Activated T-cell treated with anti-CD3 and anti-CD28 coated beads, Interleukin-2, amount 50 U/mL, for 4 hours (primary cell): ENCODE data around the gene TYW5. TPM values are rescaled to one million over a fixed set of nuclear protein-coding genes. Genes with fewer than 3 reads are reported as not detected.

Experiments
- ATAC-seq, 2 donors: fragments of 200-7000 bp; cut with Tn5 transposase; one replicate each; pipeline ENCODE4 v1.10.0; 2021
- DNase-seq: peaks from one replicate; pipeline ENCODE4 v3.0.0-alpha.2; 2020
- H3K27me3 Mint-ChIP-seq: one replicate; pipeline ENCODE4 v1.8.0; 2021; ENCODE audit warnings: low read depth, mixed read lengths
- H3K36me3 Mint-ChIP-seq: one replicate; pipeline ENCODE4 v1.8.0; 2022; ENCODE audit warnings: mixed read lengths; ENCODE audit not compliant: insufficient read depth
- H3K4me1 Mint-ChIP-seq: one replicate; pipeline ENCODE4 v1.8.0; 2021; ENCODE audit warnings: low read depth, mixed read lengths
- H3K4me3 Mint-ChIP-seq: one replicate; pipeline ENCODE4 v1.8.0; 2021; ENCODE audit warnings: mild to moderate bottlenecking, moderate library complexity, mixed read lengths
- H3K9me3 Mint-ChIP-seq: one replicate; pipeline ENCODE4 v1.8.0; 2021; ENCODE audit warnings: mixed read lengths
- total RNA-seq, 3 donors: library from RNA; stranded (reverse); gene quantifications; one replicate each; pipeline ENCODE4 v1.2.1, GENCODE V29; 2021

Gene TYW5
- total RNA-seq, 3 donors from 2014 or later: 8.5 to 9.8 (median 9.7) TPM

DNA sequence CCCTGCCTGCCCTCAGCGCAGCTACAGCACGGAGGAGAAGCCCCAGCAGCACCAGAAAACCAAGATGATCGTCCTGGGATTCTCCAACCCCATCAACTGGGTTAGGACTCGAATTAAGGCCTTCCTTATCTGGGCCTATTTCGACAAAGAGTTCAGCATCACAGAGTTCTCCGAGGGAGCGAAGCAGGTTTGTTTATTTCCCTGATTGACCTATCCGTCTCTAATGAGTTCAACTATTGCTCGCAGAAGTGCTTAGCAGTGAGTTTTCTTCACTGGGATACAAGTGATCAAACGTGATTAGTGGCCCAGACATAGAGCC lies 730 bp upstream of the TYW5 start:
- H3K36me3 Mint-ChIP-seq: peaks cover 14% of the 10 kb centered on the region
- H3K27me3 Mint-ChIP-seq: no peaks in the 10 kb centered on the region
- no peak for DNase-seq
- ATAC-seq: no peak
- peak overlapping the region; percentile 100 for H3K4me3 Mint-ChIP-seq
- no peaks in the 10 kb centered on the region for H3K9me3 Mint-ChIP-seq
- H3K4me1 Mint-ChIP-seq: peaks cover 50% of the 10 kb centered on the region

DNA sequence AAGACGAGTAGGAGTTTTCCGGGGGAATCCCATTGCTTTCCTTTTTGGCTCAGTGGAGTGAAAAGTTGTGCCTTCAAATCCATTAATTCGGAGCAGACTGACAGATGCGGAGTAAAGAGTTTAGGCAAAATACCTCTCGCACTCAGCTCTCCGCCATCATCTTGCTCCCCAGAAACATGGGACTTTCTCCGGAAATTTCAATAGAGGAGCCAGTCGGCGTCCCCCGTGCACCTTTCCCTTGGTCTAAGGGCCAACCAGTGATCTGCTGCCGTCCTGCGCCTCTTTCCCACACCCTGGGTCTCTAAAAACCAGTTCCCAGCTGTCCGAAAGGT lies 318 bp downstream of the TYW5 start:
- H3K9me3 Mint-ChIP-seq: no peaks in the 10 kb centered on the region
- peaks cover 56% of the 10 kb centered on the region for H3K4me1 Mint-ChIP-seq
- H3K4me3 Mint-ChIP-seq: peak overlapping the region; percentile 100
- no peaks in the 10 kb centered on the region for H3K27me3 Mint-ChIP-seq
- peaks cover 17% of the 10 kb centered on the region for H3K36me3 Mint-ChIP-seq
- peak; percentile 55 to 68 for ATAC-seq
- DNase-seq: no peak

DNA sequence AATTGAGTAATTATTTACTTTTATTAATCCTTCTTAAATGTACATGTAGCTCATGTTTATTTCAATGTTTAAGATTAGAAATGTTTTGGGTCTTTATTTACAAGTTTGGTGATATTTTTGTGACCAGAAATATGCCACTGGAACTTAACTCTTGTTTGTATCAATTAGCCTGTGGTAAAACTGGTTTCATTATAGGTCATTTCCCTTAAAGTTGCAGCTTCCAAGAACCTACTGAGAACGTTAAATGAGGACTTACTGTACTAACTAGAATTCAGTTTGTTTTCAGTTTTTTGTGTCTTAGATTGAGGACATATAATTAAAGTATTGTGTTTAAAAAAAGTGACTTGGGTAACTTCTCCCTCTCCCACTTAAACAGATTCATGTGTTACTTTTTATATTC lies 4.3 kb downstream of the TYW5 start:
- Mint-ChIP-seq H3K4me1 (peaks cover 49% of the 10 kb centered on the region), H3K36me3 (peaks cover 18% of the 10 kb centered on the region), H3K9me3 (no peaks in the 10 kb centered on the region), H3K4me3 (no peak overlapping the region), H3K27me3 (no peaks in the 10 kb centered on the region)
- DNase-seq (no peak), ATAC-seq (no peak)

DNA sequence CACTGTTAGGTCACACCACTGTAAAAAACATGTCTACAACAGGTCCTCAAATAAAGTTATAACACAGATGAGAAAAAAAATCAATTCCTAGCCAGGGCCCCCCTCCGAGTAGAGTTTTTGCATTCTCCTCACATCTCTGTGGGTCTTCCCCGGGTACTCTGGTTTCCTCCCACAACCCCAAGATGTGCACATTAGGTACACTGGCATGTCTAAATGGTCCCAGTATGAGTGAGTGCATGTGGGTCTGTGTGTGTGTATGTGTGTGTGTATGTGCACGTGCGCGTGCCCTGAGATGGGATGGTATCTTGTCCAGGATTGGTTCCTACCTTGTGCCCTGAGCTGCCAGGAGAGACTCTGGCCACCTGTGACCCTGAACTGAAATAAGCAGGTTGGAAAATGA lies 4.9 kb downstream of the TYW5 start:
- Mint-ChIP-seq H3K9me3 (no peaks in the 10 kb centered on the region), H3K36me3 (peaks cover 18% of the 10 kb centered on the region), H3K27me3 (no peaks in the 10 kb centered on the region), H3K4me3 (no peak overlapping the region), H3K4me1 (peaks cover 49% of the 10 kb centered on the region)
- no peak for ATAC-seq
- no peak for DNase-seq

DNA sequence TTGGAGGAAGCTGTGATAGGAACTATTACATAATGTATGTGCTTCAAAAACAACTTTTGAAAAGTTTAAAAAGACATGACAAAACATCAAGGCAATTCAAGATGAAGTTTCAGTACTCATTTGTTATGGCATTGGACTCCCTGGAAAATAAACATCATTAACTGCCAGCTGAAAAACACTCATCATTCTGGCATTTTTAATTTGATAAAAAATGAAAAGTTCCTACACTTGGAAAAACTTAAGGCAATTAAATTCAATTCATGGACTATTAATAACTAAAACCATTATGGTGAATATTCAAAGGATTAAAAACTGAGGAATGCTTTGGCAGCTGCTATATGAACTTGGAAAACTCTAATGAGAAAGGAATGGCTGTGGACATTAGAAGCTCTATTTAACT lies 8.5 kb downstream of the TYW5 start:
- no peak overlapping the region for H3K4me3 Mint-ChIP-seq
- H3K4me1 Mint-ChIP-seq: peaks cover 28% of the 10 kb centered on the region
- no peaks in the 10 kb centered on the region for H3K27me3 Mint-ChIP-seq
- no peaks in the 10 kb centered on the region for H3K9me3 Mint-ChIP-seq
- peaks cover 34% of the 10 kb centered on the region for H3K36me3 Mint-ChIP-seq
- no peak for DNase-seq
- no peak for ATAC-seq

DNA sequence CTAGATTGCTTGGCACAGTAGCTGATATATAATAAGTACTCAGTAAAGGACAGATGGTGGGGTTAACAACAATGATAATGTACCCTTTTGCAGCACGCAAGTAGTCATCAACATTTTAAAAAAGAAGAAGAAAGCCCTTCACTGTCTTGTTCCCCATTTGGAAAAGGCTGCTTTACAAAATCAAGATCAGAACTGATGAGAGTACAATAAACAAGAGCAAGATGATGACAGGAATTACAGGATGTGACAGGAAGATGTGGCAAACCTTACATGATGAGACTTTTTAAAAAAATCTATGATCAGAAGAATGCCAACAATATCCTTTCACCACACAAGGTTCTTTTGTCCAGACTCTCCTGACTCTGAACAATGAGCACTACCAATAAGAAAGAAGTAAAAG lies 9.1 kb downstream of the TYW5 start:
- Mint-ChIP-seq H3K27me3 (no peaks in the 10 kb centered on the region), H3K36me3 (peaks cover 36% of the 10 kb centered on the region), H3K9me3 (no peaks in the 10 kb centered on the region), H3K4me1 (peaks cover 25% of the 10 kb centered on the region), H3K4me3 (no peak overlapping the region)
- DNase-seq (no peak), ATAC-seq (no peak)

DNA sequence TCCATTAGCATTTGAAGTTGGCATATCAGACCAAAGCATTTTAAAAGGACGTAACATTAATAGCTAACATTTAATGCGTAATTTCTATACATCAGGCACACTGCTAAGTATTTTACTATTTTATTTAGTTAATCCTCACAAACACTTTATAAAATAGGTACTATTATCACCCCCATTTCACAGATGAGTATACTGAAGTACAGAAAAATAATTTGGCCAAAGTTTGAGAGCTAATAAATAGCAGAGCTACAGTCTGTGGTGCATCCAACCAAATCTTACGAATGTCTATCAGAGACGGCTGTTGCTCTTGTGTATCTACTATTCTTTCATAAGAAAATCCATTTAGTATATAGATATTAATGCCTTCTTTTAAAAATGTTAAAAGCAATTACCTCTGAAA lies 11.9 kb downstream of the TYW5 start:
- DNase-seq (no peak), ATAC-seq (no peak)
- H3K4me1 Mint-ChIP-seq: peaks cover 16% of the 10 kb centered on the region
- H3K4me3 Mint-ChIP-seq: no peak overlapping the region
- H3K27me3 Mint-ChIP-seq: no peaks in the 10 kb centered on the region
- H3K9me3 Mint-ChIP-seq: no peaks in the 10 kb centered on the region
- peaks cover 33% of the 10 kb centered on the region for H3K36me3 Mint-ChIP-seq

DNA sequence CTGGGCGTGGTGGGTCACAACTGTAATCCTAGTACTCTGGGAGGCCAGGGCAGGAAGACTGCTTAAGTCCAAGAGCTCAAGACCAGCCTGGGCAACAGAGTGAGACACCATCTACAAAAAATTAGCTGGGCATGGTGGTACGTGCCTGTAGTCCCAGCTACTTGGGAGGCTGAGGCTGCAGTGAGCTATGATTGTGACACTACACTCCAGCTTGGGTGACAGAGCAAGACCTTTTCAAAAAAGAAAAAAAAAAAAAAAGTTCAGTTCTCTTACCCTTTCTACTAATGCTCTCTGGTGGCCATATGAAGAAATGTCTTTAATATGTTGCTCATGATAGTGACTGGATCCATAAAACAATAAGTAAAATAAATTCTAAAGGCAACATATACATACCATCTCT lies 14.9 kb downstream of the TYW5 start:
- H3K36me3 Mint-ChIP-seq: peaks cover 30% of the 10 kb centered on the region
- peak in 1 of 2 donors; percentile 28 for ATAC-seq
- no peaks in the 10 kb centered on the region for H3K27me3 Mint-ChIP-seq
- no peak for DNase-seq
- no peak overlapping the region for H3K4me3 Mint-ChIP-seq
- no peaks in the 10 kb centered on the region for H3K9me3 Mint-ChIP-seq
- peaks cover 5% of the 10 kb centered on the region for H3K4me1 Mint-ChIP-seq

DNA sequence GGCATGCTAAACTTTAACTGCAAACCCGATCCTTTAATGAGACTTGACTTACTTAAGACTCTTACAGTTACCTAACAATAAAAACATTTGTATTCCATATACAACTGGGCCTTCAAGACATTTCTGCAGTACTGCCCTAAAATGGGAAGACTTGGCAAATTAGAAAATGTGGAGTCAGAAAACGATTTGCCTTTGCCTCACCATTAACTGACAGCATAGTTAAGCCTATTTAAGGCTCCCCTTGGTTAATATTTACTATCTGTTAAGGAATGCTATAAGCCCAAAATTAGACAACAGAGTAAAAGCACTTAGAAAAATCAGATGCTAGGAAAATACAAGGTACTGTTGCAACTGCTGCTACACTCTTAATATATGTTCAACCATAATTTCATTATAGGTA lies 18.7 kb downstream of the TYW5 start:
- no peak for DNase-seq
- ATAC-seq: no peak
- Mint-ChIP-seq H3K36me3 (peaks cover 19% of the 10 kb centered on the region), H3K9me3 (no peaks in the 10 kb centered on the region), H3K27me3 (no peaks in the 10 kb centered on the region), H3K4me3 (no peak overlapping the region), H3K4me1 (no peaks in the 10 kb centered on the region)

DNA sequence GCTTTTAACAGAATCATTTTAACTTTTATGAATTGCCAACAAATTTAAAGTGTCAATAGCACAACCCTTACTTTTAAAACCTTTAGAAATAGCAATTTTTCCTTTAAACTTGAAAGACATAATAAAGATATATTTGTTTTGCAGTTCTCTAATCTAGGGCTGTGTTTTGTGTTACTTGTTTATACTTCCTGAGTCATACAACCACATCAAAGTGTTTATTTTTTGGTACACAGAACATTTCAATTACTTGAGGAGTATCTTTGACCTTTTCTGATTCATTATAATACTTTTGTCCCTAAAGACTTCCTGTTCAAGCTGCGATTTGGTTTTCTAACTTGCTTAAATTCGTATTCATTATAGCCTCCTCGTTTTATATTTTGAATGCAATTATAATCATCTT lies 21.8 kb downstream of the TYW5 start:
- H3K9me3 Mint-ChIP-seq: no peaks in the 10 kb centered on the region
- DNase-seq (no peak), ATAC-seq (no peak)
- peaks cover 2% of the 10 kb centered on the region for H3K4me1 Mint-ChIP-seq
- H3K36me3 Mint-ChIP-seq: peaks cover 24% of the 10 kb centered on the region
- no peaks in the 10 kb centered on the region for H3K27me3 Mint-ChIP-seq
- no peak overlapping the region for H3K4me3 Mint-ChIP-seq

DNA sequence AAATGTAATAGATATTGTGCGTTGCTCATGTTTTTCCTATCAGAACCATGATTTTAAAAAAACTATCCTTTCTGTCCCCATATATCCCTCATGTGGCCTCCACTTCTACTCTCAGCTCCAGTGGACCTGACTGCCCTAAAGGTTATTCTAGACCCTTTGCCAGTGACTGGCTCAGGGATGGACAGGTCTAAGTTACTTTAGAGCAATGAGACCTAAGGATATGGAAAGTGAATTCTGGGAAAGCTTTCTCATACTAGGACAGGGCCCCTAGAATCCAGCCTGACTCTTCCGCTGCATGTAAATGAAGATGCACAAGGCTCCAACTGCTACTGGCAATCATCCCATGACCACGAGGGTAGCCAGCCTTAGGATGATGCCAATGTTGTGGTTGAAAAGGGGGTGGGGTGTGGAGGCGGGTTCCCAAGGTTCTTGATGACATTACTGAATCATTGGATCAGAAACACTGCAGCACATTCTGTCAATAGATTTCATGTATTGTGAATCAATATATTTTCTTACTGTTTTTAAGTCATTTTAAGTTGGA lies 22.9 kb downstream of the TYW5 start:
- H3K4me1 Mint-ChIP-seq: peaks cover 2% of the 10 kb centered on the region
- no peaks in the 10 kb centered on the region for H3K27me3 Mint-ChIP-seq
- peaks cover 23% of the 10 kb centered on the region for H3K36me3 Mint-ChIP-seq
- H3K9me3 Mint-ChIP-seq: no peaks in the 10 kb centered on the region
- DNase-seq: no peak
- ATAC-seq: no peak
- H3K4me3 Mint-ChIP-seq: no peak overlapping the region

DNA sequence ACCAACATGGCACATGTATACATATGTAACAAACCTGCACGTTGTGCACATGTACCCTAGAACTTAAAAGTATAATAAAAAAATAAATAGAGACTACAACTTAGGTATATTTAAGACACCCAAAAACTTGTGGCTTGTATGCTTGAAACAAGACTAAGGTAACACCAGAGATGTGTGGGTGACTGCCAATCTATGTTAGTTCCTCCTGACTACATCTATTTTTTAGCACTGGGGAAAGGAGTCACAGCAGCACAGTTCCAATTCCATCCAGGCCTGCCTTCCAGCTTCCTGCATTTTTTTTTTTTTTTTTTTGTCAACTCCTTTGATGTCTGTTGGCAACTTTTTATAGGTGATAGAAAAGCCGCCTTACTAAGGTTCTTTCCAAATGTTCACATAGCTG lies 26.0 kb downstream of the TYW5 start:
- no peak overlapping the region for H3K4me3 Mint-ChIP-seq

DNA sequence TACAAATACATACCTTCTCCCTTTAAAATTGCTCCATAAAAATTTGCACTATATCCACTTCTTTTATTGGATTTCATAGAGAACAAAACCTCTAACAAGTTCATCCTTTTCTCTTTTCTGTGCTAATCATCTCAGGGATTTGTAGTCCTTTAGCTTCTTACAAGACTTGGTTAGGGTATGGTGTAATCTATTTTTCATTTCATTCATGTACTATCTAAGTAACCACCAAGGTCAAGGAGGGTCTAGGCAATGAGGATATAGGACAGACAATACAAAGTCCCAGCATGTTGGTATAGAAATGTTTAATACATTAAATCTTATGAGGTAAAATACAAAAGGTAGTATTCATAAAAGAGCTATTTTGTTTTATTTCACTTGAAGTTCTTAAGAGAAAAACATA lies 26.7 kb downstream of the TYW5 start:
- H3K4me1 Mint-ChIP-seq: peaks cover 7% of the 10 kb centered on the region
- no peaks in the 10 kb centered on the region for H3K27me3 Mint-ChIP-seq
- no peaks in the 10 kb centered on the region for H3K9me3 Mint-ChIP-seq
- DNase-seq: no peak
- ATAC-seq: no peak
- H3K4me3 Mint-ChIP-seq: no peak overlapping the region
- peaks cover 27% of the 10 kb centered on the region for H3K36me3 Mint-ChIP-seq

More for the DNA sequence above, 26.0 kb downstream of the TYW5 start:
- ATAC-seq: no peak
- DNase-seq: no peak
- Mint-ChIP-seq H3K4me1 (peaks cover 2% of the 10 kb centered on the region), H3K36me3 (peaks cover 28% of the 10 kb centered on the region), H3K27me3 (no peaks in the 10 kb centered on the region), H3K9me3 (no peaks in the 10 kb centered on the region)

DNA sequence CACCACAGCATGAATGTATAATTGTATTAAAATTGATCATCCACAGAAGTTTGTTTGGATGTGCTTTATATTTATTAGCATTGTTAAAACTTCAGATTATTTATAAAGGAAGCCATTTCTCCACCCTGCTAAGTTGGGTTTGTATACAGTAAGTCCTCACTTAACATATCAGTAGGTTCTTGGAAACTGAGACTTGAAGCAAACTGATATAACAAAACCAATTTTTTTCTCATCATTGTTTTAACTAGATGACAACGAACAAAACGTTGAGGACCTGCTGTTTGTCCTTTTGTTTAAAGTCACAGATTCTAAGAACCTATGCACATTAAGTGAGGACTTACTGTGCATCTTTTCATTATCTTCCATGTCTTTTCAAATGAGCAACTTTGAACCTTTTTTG lies 27.1 kb downstream of the TYW5 start:
- ATAC-seq (no peak), DNase-seq (no peak)
- Mint-ChIP-seq H3K27me3 (no peaks in the 10 kb centered on the region), H3K36me3 (peaks cover 27% of the 10 kb centered on the region), H3K4me3 (no peak overlapping the region), H3K4me1 (peaks cover 8% of the 10 kb centered on the region), H3K9me3 (no peaks in the 10 kb centered on the region)

DNA sequence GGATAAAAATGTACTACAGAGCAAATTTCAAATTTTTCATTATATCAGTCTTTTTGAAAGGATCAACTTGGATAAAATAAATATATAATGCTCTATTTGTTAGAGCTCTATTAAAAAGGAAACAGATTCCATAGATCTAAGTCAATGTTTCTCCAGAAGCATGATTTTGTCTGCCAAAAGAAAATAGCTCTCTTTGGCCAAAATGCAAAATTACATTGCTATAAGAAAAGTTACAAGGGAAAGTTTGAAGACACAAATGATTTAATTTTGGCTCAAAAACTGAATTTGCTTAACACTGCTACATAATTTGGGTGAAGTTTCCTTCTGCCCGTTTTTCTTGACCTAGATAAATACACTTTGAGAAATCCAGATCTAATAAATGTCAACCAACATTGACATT lies 28.5 kb downstream of the TYW5 start:
- no peak for DNase-seq
- ATAC-seq: no peak
- Mint-ChIP-seq H3K4me3 (no peak overlapping the region), H3K27me3 (no peaks in the 10 kb centered on the region), H3K36me3 (peaks cover 27% of the 10 kb centered on the region), H3K9me3 (no peaks in the 10 kb centered on the region), H3K4me1 (peaks cover 10% of the 10 kb centered on the region)

DNA sequence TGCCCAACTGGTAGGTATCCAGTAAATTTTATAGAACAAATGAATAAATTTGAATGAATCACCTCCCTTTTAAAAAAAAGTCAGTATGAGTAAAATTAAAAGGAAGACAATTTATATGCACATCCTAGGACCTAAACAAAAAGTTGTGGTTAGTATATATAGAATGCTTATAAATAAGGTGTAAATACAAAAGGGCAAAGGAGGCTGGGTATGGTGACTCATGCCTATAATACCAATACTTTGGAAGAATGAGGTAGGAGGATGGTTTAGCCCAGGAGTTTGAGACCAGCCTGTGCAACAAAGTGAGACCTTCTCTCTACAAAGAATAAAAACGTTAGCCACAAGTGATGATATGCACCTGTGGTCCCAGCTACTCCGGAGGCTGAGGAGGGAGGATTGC lies 31.4 kb downstream of the TYW5 start:
- peaks cover 10% of the 10 kb centered on the region for H3K4me1 Mint-ChIP-seq
- H3K27me3 Mint-ChIP-seq: no peaks in the 10 kb centered on the region
- H3K9me3 Mint-ChIP-seq: no peaks in the 10 kb centered on the region
- H3K4me3 Mint-ChIP-seq: no peak overlapping the region
- DNase-seq (no peak), ATAC-seq (no peak)
- peaks cover 20% of the 10 kb centered on the region for H3K36me3 Mint-ChIP-seq
